Inflammatory macrophage treated with lipopolysaccharide for 4 hours (primary cell): ENCODE data around the gene PPP2R3A.
"Not testable (repeated sequence)": the region's sequence is repeated elsewhere in the genome, so short reads cannot be mapped to it uniquely, and the experiment has no call there.

Experiments
- DNase-seq: peaks from one replicate; pipeline ENCODE4 v3.0.0-alpha.2; 2020

PPP2R3A gene

DNA sequence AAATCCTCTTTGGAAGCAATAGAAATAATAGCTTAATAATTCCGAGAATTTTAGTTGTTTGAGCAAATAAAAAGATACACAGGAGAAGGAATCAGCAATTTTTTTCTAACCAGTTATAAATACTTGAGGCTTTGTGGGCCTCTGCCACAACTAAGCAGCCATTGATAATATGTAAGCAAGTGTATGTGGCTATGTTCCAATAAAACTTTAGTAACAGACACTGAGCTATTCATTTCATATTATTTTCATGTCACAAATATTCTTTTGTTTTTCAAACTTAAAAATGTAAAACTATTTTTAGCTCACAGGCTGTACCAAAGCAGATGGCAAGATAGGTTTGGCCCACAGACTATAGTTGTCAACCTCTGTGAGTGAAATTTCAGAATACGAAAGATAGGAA lies 145.0 kb downstream of the PPP2R3A start:
- no peak for DNase-seq

DNA sequence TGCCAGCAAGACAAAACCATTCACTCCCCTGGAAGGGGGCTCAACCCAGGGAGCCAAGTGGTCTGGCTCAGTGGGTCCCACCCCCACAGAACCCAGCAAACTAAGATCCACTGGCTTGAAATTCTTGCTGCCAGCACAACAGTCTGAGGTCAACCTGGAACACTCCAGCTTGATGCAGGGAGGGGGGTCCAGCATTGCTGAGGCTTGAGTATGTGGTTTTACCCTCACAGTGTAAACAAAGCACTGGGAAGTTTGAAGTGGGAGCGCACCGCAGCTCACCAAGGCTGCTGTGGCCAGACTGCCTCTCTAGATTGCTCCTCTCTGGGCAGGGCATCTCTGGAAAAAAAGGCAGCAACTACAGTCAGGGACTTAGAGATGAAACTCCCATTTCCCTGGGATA lies 148.9 kb downstream of the PPP2R3A start:
- no peak for DNase-seq

DNA sequence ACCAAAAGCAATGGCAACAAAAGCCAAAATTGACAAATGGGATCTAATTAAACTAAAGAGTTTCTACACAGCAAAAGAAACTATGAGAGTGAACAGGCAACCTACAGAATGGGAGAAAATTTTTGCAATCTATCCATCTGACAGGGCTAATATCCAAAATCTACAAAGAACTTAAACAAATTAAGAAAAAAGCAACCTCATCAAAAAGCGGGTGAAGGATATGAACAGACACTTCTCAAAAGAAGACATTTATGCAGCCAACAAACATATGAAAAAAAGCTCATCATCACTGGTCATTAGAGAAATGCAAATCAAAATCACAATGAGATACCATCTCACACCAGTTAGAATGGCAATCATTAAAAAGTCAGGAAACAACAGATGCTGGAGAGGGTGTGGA lies 153.8 kb downstream of the PPP2R3A start:
- DNase-seq = not testable (repeated sequence)

DNA sequence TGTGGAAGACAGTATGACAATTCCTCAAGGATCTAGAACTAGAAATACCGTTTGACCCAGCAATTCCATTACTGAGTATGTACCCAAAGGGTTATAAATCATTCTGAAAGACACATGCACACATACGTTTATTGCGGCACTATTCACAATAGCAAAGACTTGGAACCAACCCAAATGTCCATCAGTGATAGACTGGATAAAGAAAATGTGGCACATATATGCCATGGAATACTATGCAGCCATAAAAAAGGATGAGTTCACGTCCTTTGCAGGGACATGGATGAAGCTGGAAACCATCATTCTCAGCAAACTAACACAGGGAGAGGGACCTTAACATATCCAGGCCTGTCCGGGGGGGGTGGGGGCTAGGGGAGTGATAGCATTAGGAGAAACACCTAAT lies 154.3 kb downstream of the PPP2R3A start:
- DNase-seq = not testable (repeated sequence)

DNA sequence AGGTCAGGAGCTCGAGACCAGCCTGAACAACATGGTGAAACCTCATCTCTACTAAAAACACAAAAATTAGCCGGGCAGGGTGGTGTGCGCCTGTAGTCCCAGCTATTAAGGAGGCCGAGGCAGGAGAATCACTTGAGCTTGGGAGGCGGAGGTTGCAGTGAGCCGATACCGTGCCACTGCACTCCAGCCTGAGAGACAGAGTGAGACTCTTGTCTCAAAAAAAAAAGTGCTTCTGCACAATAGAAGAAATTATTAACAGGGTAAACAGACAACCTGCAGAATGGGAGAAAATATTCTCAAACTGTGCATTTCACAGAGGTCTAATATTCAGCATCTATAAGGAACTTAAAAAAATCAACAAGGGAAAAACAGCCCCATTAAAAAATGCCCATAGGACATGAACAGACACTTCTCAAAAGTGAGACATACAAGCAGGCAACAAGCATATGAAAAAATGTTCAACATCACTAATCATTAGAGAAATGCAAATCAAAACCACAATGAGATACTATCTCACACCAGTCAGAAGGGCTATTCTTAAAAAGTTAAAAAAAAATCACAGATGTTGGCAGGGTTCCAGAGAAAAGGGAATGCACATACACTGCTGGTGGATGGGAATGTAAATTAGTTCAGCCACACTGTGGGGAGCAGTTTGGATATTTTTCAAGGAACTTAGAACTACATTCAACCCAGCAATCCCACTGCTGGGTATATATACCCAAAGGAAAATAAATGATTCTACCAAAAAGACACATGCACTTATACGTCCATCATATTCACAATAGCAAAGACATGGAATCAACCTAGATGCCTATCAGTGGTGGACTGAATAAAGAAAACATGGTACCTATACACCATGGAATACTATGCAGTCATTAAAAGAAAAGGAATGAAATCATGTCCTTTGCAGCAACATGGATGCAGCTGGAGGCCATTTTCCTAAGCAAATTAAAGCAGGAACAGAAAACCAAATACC lies 155.1 kb downstream of the PPP2R3A start:
- DNase-seq = no peak

DNA sequence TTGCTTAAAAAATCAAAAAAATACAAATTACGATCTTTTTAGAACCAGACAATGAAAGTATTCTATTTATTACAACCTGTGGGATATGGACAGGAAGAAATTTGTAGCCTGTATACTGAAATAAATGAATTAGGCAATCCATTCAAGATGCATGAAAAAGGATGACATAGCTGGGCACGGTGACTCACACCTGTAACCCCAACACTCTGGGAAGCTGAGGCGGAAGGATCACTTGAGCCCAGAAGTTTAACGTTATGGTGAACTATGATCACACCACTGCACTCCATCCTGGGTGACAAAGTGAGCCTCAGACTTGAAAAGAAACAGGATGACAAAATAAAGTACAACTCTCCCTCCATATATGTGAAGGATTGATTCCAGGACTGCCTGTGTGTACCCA lies 156.5 kb downstream of the PPP2R3A start:
- no peak for DNase-seq

DNA sequence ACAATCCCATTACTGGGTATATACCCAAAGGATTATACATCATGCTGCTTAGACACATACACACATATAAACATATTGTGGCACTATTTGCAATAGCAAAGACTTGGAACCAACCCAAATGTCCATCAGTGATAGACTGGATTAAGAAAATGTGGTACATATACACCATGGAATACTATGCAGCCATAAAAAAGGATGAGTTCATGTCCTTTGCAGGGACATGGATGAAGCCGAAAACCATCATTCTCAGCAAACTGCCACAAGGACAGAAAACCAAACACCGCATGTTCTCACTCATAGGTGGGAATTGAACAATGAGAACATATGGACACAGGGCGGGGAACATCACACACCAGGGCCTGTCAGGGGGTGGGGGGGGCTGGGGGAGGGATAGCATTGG lies 166.1 kb downstream of the PPP2R3A start:
- DNase-seq = not testable (repeated sequence)

DNA sequence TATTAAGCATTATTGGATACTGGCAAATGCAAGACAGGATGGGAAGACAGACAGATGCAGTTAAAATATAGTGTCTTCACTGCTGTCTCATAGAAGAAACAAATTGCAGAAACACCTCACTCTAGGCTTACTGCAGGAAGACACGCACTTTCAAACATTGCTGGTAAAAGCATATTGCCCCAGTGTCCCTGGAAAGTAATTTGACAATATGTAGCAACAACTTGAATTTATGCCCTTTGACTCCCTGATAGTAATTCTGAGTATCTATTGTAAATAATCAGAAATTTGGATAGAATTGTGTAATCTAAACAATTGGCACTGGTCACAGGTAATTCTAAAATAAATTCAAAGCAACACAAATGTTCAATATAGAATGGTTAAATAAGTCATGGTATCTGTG lies 168.6 kb downstream of the PPP2R3A start:
- no peak for DNase-seq

DNA sequence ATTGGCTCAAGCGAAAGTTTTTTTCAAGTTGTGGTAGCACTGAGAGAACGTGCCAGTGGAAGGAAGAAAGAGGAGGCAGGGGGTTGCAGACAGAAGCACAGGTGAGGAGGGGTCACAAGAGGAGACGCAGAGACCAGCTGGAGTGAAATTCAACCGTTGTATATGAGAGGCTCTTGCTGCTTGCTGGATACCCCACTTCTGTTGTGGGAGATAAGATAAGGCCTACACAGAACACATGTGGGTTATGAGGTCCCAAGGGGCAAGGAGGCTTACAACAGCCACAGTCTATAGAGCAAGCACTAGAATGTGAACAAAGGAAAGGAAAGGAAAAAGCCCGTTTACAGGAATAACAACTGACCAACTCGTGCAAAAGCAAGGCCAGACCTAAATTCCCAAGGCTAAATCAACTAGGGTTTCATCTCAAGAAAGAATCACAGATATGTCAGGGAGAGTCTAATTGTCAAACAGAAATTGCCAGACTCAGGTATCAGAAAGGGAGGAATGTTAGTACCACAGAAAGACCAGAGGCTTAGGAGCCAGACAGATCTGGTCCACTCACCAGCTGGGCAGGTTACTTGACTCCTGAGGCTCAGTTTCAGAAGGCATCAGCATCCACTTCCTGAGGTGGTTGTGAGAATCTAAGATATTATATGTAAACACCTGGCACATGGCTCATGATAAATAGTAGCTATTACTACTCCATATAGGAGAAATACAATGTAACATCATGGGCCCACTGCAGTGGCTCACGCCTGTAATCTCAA lies 169.7 kb downstream of the PPP2R3A start:
- no peak for DNase-seq

DNA sequence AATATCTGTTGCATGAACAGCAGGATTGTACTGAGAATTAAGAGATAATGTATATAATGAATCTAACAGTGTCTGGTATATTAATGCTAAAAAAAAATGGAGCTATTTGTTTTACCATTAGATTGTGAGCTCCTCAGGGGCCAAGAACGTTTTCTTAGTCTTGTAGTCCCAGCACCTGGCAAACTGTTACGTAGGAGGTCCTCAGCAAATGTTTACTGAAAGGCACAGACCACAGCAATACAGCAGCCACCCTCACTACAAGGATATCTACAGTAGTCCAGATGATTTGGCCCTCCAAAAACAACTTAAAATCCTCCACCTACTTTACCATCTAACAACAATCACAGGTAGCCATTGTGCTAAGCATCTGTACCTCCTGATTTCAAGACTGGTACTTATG lies 170.9 kb downstream of the PPP2R3A start:
- no peak for DNase-seq

DNA sequence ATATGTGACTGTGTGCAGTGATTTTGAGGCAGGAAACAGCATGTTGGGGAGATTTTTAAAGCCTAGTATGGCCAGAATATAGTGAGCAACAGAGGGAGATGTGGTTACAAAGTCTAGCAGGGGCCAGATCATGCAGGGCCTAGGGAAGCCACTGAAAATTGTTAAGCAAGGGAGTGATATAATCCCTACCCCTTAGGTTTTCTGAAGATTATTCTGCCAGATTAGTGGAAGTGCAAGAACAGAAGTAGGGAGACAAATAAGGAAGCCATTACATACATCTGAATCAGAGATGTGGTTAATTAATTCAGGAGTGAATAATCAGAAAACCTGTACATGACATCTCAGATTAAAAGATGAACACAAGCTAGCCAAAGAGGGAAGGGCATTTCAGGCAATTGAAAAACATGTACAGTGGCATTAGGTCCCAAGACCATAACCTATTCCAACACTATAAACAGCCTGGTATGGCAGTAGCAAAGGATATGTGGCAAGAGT lies 175.8 kb downstream of the PPP2R3A start:
- DNase-seq = peak; percentile 6

DNA sequence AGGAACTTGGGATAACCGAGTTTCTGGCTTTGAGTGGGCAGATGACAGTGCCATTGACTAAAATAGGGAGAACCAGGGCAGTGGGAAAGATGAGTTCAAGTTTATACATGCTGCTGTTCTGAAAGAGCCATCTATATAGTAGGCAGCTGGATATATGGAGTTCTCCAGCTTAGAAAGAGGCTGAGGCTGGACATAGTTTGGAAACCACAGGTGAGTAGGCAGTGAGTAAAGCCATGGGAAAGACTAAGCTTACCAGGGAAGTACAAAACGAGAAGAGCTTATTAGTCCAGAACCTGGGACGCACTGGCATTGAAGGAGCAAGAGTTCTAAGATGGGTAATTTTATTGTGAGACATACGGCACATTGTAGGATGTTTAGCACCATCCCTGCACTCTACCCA lies 176.4 kb downstream of the PPP2R3A start:
- peak; percentile 33 for DNase-seq

DNA sequence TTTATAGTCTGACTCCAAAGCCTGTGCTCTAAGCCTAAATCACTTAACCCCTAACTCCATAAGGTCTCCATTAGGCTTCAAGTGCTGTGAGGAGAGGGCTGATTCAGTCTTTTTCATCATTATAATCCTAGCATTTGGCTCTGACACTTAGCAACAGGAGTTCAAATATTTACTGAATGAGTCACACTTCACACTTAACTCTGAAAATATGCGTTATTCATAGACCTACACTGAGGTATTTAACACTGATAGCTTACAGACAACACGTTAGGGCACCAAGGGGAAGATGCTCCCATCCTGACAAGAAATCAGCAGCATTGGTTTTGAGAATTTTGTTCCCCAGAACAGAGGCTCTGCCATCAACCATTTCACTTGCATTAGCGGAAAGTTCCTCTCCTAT lies 177.1 kb downstream of the PPP2R3A start:
- DNase-seq = no peak

DNA sequence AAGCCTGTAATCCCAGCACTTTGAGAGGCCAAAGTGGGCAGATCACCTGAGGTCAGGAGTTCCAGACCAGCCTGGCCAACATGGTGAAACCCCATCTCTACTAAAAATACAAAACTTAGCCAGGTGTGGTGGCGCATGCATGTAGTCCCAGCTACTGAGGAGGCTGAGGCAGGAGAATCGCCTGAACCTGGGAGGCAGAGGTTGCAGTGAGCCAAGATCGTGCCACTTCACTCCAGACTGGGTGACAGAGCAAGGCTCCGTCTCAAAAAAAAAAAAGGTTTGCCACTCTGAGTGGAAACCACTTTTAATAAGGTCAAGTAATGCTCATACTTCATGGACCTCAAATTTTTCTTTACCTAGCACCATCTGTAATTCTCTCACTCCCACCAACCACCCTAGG lies 178.9 kb downstream of the PPP2R3A start:
- not testable (repeated sequence) for DNase-seq

DNA sequence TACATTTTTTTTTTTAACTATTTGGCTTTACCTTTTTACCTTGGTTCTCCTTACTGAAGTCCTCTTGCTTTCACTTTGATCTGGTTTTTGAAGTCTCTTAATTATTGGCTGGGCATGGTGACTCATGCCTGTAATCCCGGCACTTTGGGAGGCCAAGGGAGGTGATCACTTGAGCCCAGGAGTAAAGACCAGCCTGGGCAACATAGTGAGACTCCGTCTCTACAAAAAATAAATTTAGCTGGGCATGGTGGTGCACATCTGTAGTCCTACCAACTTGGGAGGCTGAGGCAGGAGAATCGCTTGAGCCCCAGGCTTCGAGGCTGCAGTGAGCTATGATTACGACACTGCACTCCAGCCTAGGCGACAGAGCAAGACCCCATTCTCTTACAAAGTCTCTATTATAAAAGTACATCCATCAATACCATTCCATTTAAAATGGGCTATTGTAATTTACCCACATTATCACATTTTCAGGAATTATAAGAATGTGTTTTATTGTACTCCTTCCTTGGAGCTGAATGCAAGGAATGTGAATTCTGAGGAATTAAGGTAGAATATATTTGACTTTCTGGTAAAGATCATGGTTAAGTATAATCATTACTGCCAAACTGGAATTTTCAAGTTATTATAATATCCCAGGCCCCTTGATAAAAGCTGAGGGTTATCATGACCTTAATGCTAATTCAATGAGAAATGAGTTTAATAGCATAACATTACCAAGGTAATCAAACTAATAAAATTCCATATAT lies 181.6 kb downstream of the PPP2R3A start:
- no peak for DNase-seq

DNA sequence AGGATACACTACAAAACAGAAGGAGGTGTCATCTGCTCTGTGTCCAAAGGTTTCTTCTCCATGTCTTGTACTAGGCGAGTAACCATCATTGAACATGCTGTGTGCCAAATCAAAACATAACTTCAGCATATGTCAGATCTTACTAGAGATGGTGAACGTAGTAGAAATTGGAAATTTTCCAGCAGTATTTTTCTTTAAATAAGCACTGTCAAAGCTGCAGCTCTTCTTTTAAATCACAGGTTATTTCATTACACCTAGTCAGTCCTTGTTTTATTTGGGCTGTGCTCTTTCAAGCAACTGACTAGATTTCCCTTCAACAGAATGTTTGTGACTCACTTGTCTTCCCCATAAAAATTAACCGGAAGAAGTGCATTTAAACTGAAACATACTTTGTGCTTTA lies 184.1 kb downstream of the PPP2R3A start:
- no peak for DNase-seq

DNA sequence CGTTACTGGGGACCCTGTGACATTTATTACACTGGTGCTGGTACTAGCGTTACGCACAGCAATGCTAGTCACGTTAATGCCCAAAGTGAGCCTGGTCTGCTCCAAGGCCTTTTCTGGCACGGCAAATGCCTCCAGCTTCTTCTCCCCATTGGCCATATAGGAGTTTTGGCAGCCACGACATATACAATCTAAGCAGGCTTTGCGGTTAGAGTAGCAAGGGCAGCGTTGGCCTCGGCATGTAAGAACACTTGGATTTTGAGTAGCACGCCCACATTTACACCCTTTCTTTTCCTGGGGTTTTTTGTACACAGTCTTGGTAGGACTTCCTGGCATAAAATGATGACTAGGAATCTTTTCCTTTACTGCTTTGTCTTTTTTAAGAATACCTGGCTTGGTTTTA lies 185.7 kb downstream of the PPP2R3A start:
- DNase-seq = no peak

DNA sequence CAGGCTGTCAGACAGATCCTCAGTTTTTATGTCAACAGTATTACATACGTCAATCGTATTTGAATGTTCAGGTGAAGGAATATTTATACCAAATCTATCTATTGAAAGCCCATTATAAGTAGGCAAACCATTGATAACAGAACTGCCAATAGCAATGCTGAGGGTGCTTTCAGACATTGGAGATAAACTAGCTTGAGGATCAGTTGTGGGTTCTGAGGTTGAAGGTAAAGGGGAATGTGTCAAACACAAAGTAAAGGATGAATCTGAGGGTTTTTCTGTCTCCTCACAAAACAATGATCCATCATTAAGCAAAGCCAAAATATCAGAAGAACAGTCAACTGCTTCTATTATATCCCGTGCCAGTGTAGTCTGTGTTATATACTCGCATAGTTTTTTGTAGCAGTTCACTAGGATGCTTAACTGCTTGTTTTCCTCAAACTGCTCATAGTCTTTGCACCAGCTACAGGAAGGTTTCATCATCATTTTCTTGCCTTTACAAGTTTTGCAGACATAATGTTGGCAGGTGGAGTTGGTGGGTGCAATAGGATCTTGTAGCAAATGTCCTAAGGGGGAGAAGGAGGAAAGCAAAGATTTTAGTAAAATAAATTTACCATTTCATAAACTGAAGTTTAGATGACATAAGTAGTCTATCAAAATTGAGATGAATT lies 186.8 kb downstream of the PPP2R3A start:
- DNase-seq = no peak

DNA sequence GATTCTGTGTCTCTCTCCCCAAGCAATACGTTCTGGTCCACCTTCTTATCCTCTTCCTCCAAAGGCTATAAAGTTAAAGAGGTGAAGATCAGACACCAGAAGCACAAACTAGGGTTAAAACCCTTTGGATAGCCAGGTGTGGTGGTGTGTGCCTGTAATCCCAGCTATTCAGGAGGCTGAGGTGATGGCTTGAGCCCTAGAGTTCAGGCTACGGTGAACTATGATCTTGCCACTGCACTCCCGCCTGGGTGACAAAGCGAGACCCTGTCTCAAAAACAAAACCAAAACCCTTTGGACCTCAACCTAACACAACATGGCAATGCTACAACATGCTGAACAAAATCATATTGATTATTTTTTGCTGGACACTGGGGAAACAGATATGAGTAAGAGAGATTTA lies 187.4 kb downstream of the PPP2R3A start:
- DNase-seq = no peak

DNA sequence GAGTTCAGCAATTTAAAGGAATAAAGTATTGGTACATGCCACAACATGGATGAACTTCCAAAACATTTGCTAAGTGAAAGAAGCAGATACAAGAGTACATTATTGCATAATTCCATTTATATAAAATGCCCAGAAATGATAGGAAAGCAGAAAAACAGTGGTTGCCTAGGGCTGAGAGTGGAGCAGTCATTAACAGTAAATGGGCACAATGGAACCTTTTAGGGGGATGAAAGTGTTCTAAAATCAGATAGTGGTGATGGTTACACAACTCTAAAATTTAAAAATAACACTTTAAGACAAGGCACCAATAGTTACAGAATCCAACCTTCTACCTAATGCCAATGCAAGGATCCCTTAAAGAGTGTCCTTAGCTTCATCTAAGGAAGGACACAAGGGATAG lies 196.0 kb downstream of the PPP2R3A start:
- DNase-seq = no peak

DNA sequence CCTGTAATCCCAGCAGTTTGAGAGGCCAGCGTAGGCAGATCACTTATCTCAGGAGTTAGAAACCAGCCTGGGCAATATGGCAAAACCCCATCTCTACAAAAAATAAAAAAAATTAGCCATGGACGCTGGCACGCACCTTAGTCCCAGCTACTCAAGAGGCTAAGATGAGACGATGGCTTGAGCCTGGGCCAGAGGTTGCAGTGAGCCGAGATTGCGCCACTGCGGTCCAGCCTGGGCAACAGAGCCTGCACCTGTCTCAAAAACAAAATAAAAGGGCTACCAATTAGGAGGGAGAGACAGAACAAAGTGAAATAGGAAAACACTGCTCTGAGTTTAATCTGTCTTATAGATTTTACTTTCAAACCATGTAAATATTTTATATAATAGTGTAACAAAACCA lies 196.8 kb downstream of the PPP2R3A start:
- DNase-seq = no peak

DNA sequence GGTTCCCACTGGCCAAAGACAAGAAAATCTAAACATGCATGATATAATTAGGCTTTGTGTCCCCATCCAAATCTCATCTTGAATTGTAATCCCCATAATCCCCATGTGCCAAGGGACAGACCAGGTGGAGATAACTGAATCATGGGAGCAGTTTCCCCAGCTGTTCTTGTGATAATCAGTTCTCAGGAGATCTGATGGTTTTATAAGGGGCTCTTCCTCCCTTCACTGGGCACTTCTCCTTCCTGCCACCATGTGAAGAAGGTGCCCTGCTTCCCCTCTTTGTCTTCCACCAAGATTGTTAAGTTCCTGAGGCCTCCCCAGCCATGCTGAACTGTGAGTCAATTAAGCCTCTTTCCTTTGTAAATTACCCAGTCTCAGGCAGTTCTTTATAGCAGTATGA lies 198.1 kb downstream of the PPP2R3A start:
- DNase-seq = not testable (repeated sequence)

DNA sequence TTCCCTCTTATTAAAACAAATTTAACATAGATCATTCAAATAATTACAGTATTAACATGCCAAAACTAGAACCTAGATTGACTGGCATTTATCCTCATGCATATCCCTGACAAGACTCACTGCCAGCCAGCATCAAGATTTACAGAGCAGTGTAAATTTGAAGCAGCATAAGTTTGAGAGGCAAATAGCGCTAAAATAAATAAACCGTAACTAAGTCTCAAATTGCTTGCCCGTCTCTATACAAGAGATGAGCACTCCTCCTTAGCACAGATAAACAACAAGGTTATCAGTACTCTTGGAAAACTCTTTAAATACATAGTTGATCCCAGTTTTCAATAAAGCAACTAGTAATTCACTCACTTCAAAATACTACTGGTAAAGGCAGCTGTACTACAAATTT lies 201.0 kb downstream of the PPP2R3A start:
- DNase-seq = no peak
